ENCODE results near the gene THSD7A.

THSD7A gene

DNA sequence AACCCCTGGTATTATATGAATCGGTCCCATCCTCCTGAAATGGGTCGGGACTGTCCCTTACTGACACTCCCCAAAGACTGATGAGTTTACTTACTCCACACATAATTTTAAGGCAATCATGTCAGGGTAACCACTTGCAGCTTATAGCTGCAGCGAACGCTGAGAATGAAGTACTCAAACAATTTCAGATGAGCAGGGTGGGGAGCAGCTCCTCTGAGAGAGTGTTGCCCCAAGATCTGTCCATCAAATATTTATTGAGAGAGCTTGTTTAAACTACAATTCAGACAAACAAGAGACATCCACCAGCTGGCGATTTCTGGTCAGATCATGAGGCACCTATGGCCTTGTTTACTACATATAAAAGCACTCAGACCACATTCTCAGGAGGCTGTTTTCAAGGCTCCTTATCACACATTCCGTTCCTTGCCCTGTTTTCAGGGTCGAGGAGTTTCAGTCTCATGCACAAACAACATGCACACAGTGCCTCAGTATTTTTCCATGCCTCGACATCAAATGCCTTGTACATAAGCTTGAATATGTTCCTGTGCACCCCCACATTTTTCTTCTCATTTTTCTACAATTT lies 80.1 kb downstream of the THSD7A start:
- no peak for DNase-seq (ENCODE audit: low read depth in 2 of 2, low spot score in 1 of 2)

DNA sequence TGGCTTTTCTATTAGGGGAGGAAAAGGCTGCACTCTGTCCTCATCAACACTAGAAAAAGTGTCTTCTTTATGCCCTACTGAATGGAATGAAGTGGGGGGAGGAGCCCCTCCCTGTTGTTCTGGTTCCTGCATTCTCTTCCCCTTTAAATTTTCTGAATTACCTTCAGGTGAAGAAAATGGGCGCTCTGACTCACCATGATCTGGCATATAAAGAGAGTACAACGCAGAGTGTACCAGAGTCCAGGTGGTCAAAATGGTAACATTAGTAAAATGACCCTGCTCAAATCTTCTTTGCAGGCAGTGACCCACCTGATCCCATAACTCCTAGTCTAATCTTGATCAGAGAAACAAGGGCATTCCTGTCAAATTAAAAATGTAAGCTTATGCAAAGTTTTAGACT lies 80.7 kb downstream of the THSD7A start:
- no peak for DNase-seq (ENCODE audit: low read depth in 2 of 2, low spot score in 1 of 2)

DNA sequence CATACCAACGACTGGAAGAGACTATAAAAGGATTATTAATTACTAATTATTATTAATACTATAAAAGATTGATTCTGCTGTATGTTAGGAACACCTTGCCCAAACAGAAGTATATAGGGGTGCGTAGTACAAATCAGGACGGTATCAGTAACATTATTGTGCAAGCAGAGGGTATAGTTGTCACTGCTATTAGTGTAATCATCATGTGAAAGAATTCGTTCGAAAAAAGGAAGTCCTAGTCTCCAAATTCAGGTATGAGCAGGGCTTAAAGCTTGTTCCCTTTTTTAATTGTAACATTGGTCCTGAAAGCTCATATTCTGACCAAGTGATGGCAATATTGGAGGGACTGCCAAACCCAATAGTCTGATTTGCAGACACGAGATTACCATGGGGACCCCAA lies 81.8 kb downstream of the THSD7A start:
- no peak for DNase-seq (ENCODE audit: low read depth in 2 of 2, low spot score in 1 of 2)

DNA sequence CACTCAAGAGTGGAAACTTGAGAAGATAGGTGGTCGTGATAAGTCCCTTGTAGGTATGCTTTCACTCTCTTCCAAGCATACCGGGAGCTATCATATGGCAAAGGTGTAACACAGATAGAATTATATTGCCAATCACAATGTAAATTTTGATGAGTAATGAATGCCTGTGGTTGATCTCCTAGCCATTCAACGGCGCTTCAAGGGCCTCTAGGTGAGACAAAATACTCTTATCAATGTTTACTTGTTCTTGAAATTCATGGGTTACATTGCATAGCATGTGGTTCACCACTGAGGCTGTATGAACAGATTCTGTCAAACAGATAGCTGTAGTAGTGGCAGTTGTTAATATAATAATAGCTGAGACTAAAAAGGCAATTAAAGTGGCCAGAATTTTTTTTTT lies 82.4 kb downstream of the THSD7A start:
- DNase-seq (ENCODE audit: low read depth in 2 of 2, low spot score in 1 of 2): no peak

DNA sequence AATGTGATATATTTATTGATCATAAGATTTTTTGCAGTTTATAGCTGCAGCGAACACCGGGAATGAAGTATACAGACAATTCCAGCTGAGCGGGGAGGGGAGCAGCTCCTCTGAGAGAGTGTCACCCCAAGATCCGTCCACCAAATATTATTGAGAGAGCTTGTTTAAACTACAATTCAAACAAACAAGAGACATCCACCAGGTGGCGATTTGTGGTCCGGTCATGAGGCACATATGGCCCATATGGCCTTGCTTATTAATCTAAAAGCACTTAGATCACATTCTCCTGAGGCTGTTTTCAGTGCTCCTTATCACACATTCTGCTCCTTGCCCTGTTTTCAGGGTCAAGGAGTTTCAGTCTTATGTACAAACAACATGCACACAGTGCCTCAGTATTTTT lies 83.1 kb downstream of the THSD7A start:
- no peak for DNase-seq (ENCODE audit: low read depth in 2 of 2, low spot score in 1 of 2)

DNA sequence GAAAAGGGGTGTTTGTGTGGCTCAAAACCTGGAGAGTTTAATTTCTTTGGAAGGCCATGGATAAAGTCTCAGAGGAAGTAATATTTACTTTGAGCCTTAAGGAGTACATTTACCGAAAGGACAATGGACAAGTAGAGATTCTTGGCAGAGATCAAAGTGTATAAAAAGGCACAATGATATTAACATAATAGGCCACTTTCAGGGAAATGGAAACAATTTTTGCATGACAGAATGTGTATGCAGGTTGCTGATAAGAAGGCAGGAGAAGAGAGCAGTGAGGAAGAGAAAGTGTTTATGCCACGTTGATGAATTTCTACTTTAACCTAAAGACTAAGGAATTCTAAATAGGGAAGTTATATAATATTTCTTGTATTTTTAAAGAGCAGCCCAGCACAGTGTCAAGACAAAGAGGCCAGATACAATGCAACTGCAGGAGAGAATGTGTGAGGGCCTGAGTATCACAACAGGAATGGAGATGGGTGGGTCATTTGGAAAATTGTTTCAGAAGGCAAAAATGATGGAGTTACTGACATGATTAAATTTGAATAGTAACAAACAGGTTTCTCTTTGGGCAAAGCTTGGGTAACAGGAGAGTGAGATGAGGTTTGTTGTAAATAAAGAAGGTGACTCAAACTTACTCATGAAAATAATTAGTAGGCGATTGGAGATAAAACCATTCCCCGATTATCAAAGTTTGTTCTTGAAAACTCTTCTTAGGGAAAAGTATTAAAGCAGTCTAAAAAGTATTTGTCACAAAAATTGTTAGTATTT lies 84.1 kb downstream of the THSD7A start:
- no peak for DNase-seq (ENCODE audit: low read depth in 2 of 2, low spot score in 1 of 2)

DNA sequence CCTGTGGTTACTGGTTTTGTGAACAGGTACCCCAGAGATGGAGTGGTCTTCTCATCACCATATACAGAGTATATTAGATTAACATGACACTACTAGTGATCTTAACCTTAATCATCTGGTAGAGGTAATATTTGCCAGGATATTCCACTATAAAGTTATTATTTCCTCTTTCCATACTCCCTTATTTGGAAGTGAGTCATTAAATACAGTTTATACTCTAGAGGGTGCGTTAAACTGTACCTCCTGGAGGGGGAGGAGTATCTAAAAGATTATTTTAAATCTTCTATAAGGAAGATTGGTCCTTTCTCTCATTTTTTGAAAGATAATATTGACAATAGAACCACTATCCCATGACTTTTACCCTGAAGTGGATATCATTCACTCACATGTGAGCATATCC lies 85.4 kb downstream of the THSD7A start:
- no peak for DNase-seq (ENCODE audit: low read depth in 2 of 2, low spot score in 1 of 2)

DNA sequence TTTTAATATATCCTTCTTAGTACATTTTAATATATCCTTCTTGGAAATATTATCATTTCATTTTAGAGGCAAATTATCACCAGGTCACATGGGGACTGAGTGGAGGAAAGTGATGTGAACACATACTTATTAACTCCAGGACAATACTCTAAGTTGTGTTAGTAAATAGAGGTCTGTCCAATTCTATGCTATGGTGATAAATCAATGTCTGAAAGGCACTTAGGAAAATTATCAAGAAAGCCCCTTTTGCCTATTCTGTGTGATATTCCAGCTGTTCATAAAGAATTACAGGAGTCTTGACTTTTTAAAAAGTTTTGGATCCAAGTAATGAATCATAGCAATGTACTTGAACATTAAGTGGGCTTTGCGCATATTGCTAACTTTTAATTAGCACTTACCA lies 88.5 kb downstream of the THSD7A start:
- DNase-seq (ENCODE audit: low read depth in 2 of 2, low spot score in 1 of 2): no peak

DNA sequence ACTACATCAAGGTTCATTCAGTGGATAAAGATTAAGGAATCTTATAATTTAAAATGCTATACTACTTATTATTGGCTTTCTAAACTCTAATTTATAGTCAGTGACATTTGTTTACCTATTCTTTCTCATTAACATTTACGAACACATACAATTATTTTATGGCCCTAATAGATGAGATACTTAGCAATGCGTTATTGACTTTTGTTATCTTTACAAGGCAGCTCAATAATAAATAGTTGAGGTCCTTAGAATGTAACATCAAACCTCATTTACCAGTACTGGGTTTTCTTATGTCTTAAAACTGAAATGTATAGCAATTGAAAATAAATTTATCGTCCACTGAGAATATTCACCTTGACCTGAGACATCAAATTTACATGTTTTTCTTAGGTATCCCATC lies 89.0 kb downstream of the THSD7A start:
- no peak for DNase-seq (ENCODE audit: low read depth in 2 of 2, low spot score in 1 of 2)

DNA sequence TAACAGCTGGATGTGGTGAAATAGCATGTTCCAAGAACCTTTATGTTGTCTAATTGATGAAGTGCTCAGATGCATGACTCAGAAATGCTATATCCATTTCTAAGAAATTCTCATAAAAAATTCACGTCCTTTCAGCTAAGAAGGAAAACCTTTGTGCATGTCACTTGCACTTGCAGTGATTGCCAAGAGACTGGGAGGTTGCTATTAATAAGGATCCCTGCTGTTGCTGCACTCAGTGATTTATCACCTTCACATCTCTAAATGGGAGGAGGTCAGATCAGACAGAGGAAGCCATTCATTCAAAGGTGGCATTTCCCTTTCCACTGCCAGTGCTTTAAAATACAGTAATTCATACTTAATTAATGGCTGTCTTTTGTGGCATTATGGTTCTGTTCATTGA lies 89.5 kb downstream of the THSD7A start:
- no peak for DNase-seq (ENCODE audit: low read depth in 2 of 2, low spot score in 1 of 2)

DNA sequence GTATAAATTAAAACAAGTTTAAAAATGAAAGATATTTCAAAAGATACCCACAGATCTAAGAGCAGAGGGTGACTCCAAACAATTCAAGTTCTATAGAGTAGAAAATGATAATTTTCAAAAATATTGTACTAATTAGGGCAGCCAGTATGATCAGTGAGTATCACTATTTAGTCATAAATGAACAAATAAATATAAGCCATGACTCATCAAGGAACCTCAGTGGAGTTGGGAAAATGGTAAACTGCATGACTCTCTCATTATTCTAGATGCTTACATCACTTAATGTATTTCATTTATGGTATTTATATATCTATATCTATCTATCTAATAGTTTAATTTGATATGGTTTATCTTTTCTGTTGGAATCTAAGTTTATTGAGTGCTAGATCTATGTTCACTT lies 94.3 kb downstream of the THSD7A start:
- no peak for DNase-seq (ENCODE audit: low read depth in 2 of 2, low spot score in 1 of 2)

DNA sequence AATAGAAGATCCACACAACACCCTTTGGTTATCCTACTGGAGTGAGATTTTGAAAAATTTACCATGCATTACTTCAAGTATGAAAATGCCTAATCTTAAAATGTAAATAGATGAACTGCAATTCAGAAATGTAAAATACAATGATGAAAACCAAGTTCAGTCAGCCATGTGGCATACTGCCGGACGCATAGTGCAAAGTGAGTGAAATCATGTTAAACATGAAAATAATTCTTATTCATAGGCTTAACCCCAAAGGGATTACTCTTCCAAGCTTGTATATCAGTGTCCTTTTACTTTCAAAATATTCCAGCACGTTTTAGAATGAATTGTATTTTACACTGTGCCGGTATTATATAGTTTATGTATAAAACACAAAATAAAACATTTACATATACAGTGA lies 99.8 kb downstream of the THSD7A start:
- DNase-seq (ENCODE audit: low read depth in 2 of 2, low spot score in 1 of 2): no peak

DNA sequence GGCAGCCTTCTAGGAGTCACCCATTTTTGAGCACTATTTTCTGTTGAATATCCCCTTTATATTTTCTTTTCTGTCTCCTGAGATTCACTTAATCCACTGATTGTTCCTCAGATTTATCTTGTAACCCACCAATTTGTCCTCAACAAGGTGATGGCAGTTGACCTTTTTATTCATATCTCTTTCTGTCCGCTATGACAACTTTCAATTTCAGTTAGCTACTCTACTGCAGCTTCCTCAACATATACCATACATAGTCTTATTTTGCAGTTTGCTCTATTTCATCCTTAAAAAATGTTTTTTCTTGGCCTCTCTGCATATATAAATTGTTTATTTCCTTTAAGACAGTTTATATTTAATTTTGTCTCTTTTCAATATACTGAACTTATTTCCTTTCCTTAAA lies 101.3 kb downstream of the THSD7A start:
- DNase-seq (ENCODE audit: low read depth in 2 of 2, low spot score in 1 of 2): no peak

DNA sequence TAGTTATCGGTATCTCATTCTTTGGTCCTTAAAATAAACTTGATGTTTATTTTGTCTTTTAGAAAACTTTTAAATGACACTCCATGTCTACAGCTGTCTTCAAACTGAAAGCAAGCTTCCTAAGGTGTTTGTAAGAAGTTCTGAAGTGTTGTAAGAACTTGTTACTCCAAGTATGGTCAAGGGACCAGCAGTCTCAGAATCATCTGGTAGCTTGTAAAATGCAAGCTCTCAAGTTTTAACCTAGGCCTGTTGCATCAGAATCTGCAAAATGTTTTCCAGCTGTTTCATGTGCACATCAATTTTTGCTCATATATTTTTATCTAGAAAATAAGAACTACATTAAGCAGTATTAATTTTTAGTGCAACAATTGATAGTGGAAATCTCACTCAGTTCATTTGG lies 104.1 kb downstream of the THSD7A start:
- DNase-seq (ENCODE audit: low read depth in 2 of 2, low spot score in 1 of 2): no peak

DNA sequence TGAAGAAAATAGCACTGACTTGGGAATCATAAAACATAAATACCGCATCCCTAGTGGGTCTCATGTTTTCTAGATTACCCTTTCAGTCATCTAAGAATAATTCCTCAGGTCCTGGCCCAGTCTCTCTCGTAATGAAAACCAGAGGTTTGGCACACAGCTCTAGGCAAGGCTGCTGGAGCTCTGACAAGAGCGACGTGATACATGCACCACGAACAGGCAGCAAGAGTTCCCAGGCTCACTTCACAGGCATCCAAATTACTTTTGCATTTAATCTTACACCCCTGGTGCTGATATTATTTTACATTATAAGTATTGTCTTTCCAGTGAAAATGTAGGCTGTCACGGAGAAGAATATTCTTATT lies 105.2 kb downstream of the THSD7A start:
- DNase-seq (ENCODE audit: low read depth in 2 of 2, low spot score in 1 of 2): no peak

DNA sequence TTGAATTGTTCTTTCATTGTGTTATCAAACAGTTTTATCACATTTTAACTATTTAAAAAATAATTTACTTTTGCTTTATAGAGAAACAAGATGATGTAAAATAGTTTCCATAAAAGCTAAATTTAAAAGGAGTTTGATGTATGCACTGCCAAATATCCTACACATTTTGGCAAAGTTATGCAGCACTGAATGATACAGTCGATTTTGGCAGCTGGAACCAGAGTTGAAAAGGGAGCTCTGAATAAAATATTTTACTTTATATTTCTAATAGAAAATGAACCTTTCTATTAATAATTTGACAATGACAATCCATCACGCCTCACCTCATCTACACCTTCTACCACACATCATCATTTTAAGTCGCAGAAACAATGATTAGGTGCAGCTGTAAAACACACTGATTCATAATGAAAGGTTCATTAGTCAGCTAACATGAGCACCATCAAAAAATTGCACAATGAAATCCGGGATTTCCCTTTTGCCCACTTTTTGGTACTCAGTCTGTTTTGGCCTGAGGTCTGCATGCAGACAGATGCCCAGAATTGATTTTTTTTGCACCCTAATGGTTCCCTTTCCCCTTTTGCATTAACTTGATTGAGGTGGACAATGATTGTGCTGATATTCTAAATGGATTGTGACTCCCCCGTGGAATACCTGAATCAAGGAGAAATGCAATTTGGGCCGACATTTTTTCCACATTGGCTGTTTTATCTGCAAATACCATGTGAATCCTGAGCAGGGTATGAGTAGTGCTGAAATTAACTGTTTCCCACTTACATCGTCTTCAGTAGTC lies 105.8 kb downstream of the THSD7A start:
- DNase-seq (ENCODE audit: low read depth in 2 of 2, low spot score in 1 of 2): no peak

DNA sequence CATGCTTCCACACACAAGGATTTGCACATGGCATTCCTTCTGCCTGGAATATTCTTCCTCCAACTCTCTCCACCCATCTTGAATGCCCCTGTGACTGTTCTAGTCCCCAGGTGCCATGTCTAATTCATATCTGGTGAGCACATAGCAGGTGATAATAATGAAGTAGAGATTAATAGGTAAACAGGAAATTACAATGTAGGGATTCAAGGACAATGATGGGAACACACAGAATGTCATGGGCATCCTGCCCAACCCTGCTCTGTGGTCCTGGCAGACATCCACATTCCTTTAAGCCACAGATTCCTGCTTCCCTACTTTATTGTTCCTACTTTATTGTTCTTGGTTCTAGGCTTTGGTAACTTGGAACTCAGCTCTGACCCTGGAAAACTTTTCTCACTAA lies 115.8 kb downstream of the THSD7A start:
- DNase-seq (ENCODE audit: low read depth in 2 of 2, low spot score in 1 of 2): no peak

DNA sequence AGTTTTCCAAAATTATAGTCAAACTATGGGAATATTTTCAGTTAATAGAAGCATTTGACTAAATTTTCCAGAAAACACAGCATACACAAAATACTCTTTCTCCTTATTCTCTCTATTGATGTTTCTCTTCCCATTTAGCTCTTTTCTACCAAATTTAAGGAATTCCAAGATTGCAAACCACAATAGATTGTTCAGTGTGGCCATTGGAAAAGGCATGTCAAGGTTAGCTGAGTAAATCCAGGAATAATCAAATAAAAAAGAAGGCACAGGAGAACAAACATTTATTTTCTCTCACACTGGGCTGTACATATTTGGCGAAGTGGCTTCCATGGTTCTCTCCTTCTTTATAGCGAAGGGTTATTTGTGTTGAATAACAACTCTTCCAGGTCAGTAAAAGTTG lies 117.3 kb downstream of the THSD7A start:
- DNase-seq (ENCODE audit: low read depth in 2 of 2, low spot score in 1 of 2): no peak

DNA sequence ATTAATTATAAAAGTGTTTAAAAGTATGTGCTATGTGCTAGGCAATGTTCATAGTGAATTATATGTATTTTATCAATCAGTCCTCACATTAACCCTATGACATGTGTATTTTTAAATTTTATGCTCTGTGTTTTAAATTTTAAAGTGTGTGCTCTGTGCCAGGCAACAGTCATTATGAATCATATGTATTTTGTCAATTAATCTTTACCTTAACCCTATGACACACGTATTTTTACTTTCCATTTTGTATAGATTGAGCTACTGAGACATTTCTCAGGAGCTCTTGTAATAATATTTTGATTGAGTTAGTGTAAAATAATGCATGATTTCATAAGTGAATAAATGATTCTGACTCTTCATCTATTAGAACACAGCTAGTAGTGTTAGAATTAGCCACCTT lies 117.8 kb downstream of the THSD7A start:
- DNase-seq (ENCODE audit: low read depth in 2 of 2, low spot score in 1 of 2): no peak

DNA sequence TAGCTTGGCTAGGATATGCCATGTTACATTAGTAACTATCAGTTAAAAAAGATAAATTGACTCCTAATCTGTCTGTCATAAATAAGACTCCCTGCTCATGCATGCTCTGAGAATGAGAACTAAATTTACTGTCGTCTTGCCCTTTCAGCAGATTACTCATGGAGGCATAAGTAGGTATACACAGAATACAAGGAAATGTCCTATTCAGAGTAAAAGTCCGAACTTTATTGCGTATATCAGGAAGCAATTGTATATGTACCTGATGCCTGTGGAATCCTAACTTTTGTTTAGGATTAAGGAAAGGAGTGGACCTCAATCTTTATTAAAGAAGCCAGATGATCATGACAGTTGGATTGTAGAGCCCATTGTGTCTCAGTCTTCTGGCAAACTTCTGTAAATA lies 118.6 kb downstream of the THSD7A start:
- no peak for DNase-seq (ENCODE audit: low read depth in 2 of 2, low spot score in 1 of 2)

DNA sequence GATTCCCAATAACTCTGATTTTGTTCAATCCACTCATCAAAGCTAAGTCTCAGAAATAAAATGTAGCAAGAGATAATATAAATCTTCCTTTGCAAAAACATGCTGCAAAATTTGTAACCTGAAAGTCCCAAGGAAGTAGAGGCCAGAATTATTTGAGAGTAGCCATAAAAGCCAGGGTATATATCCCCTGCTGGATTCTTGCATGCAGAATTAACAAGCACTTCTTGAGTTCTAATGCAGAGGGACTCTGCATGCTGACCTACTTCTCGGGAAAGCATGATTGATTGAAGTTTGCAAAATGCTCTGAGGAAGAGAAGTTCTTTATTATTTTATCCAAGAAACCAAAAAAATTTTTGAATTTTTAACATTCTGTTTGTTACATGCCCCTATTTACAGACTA lies 121.6 kb downstream of the THSD7A start:
- DNase-seq (ENCODE audit: low read depth in 2 of 2, low spot score in 1 of 2): no peak

DNA sequence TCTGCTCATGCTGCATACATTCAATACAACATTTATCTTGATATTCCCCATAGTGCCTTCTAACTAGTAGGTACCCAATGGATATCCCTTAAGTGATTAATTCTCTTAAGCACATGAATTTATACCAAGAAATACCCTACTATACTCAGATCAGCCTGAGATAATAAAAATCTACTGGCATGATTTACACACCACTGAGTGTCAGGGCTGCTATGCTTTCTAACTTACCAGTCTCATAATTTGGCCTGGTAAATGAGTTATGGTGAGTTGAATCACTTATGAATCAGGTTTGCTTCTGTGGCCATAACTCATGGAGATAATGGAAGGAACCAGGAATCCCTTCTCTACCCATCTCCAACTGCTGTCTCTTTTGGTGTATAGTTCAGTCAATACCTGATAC lies 122.8 kb downstream of the THSD7A start:
- no peak for DNase-seq (ENCODE audit: low read depth in 2 of 2, low spot score in 1 of 2)

Measured in stimulated activated CD8-positive, alpha-beta memory T cell treated with anti-CD3 and anti-CD28 coated beads, Interleukin-4, amount 100 ng/mL, for 1 hour (primary cell).